Upper lobe of left lung (tissue), 6 donors: ENCODE measurements around the gene AKAP14. TPM values are rescaled to one million over a fixed set of nuclear protein-coding genes. Genes with fewer than 3 reads are reported as not detected.
"Not testable (repeated sequence)": the region's sequence is repeated elsewhere in the genome, so short reads cannot be mapped to it uniquely, and the experiment has no call there.

Experiments used
- ATAC-seq, 2 donors: fragments of 200-7000 bp; cut with Tn5 transposase; one replicate each; pipeline ENCODE4 v1.9.1; 2022; ENCODE audit warnings: mild to moderate bottlenecking in 2 of 2, moderate library complexity in 2 of 2; ENCODE audit not compliant: low FRiP score in 2 of 2
- DNase-seq, 2 donors: peaks; one replicate each; pipeline ENCODE4 v3.0.0-alpha.2; 2019 to 2020
- H3K27ac ChIP-seq, 4 donors: fragments of 200-600 bp; sonication (generic); one replicate each; pipeline ENCODE4 v1.5.1; 2016 to 2019
- H3K27me3 ChIP-seq, 4 donors: fragments of 200-600 bp; sonication (generic); one replicate each; pipeline ENCODE4 v1.5.1; 2017 to 2019
- H3K36me3 ChIP-seq, 4 donors: fragments of 200-600 bp; sonication (generic); one replicate each; pipeline ENCODE4 v1.5.1; 2016 to 2019
- H3K4me1 ChIP-seq, 4 donors: fragments of 200-600 bp; sonication (generic); one replicate each; pipeline ENCODE4 v1.5.1; 2018 to 2019
- H3K4me3 ChIP-seq, 4 donors: fragments of 200-600 bp; sonication (generic); one replicate each; pipeline ENCODE4 v1.5.1; 2017 to 2019; ENCODE audit warnings: mild to moderate bottlenecking in 2 of 4, moderate library complexity in 1 of 4
- H3K9me3 ChIP-seq, 4 donors: fragments of 200-600 bp; sonication (generic); one replicate each; pipeline ENCODE4 v1.5.1; 2018 to 2019
- CTCF ChIP-seq, 6 experiments: fragments of 450-650 bp in 4 of 6; fragments of 200-600 bp in 2 of 6; sonication (generic) in 2 of 6; IDR thresholded peaks; one replicate each; pipeline ENCODE4 v1.5.1; 2016 to 2019; ENCODE audit warnings: antibody characterized with exemption in 6 of 6
- EP300 ChIP-seq, 4 donors: sonication (generic); formaldehyde crosslinking; IDR thresholded peaks; one replicate each; pipeline ENCODE4 v1.5.1; 2017; ENCODE audit warnings: antibody characterized with exemption in 4 of 4, control low read depth in 2 of 4
- POLR2A ChIP-seq, 4 donors: fragments of 450-650 bp; IDR thresholded peaks; one replicate each; pipeline ENCODE4 v1.5.1; 2016 to 2017; ENCODE audit warnings: antibody characterized with exemption in 4 of 4, mild to moderate bottlenecking in 2 of 4
- POLR2AphosphoS5 ChIP-seq, 2 donors: sonication (generic); formaldehyde crosslinking; IDR thresholded peaks; one replicate each; pipeline ENCODE4 v1.5.1; 2017; ENCODE audit warnings: antibody characterized with exemption in 2 of 2
- WGBS, 2 donors: methylation state at CpG; one replicate each; pipeline ENCODE4 v1.1.5; 2017 to 2018; 5-methylcytosine and 5-hydroxymethylcytosine counted together
- total RNA-seq, 6 donors: library from RNA; depleted of rRNA in 4 of 6; stranded (reverse); fragments of >200 nt in 4 of 6; gene quantifications; one replicate each; pipeline versions ENCODE4 v1.1.0 to v1.2.1, GENCODE V29; 2016 to 2021
- donor health status: DM: no; HTN: no; CAD: no; lungs with moderate emphysema.
- donor health status: DM: no; HTN: yes; CAD: no; lungs with severe emphysema.

Gene AKAP14
- total RNA-seq, 6 donors from 2014 or later: 0.31 to 13.5 (median 3.0) TPM; not detected in 1

- H3K27me3 ChIP-seq: no peaks in the 10 kb centered on the region
- DNase-seq (no peak), ATAC-seq (no peak)
- H3K9me3 ChIP-seq: no peaks in the 10 kb centered on the region
- H3K36me3 ChIP-seq: no peaks in the 10 kb centered on the region
- no peak overlapping the region for H3K4me3 ChIP-seq
- no peaks in the 10 kb centered on the region for H3K4me1 ChIP-seq
- no peak overlapping the region for H3K27ac ChIP-seq
- TF ChIP-seq EP300 (IDR thresholded peaks at IDR 0.05) (no peak), POLR2A (IDR thresholded peaks at IDR 0.05) (no peak), CTCF (IDR thresholded peaks at IDR 0.05) (no peak), POLR2AphosphoS5 (IDR thresholded peaks at IDR 0.05) (no peak)
Measured at GRCh38 chrX:119960625-119961024, 64.9 kb downstream of the AKAP14 start.

- not testable (repeated sequence) for DNase-seq
Measured at GRCh38 chrX:119966837-119967236, 71.1 kb downstream of the AKAP14 start.

More at GRCh38 chrX:119966837-119967236, 71.1 kb downstream of the AKAP14 start:
- WGBS, 2 donors: 83% methylated on average over 1 of the region's 1 CpG
- not testable (repeated sequence) for H3K36me3 ChIP-seq, H3K4me1 ChIP-seq, H3K9me3 ChIP-seq, H3K27ac ChIP-seq, H3K4me3 ChIP-seq, ATAC-seq, H3K27me3 ChIP-seq

Other genes with a start within 250 kb of the AKAP14 start
- 10 to 100 TPM; 12.3 to 27.2 (median 21.4) TPM for gene SEPTIN6, start 202.7 kb upstream of the AKAP14 start, total RNA-seq
- 10 to 100 TPM in 1 of 6 donors, 1 to 10 TPM in 5; 3.2 to 11.6 (median 4.1) TPM for gene SOWAHD, start 137.3 kb upstream of the AKAP14 start, total RNA-seq
- gene RPL39, start 104.3 kb upstream of the AKAP14 start, total RNA-seq: 1,000 to 10,000 TPM in 4 of 6 donors, 100 to 1,000 TPM in 2; 332 to 2,261 (median 1,214) TPM
- gene UPF3B, start 42.9 kb upstream of the AKAP14 start, total RNA-seq: 10 to 100 TPM in 2 of 6 donors, 1 to 10 TPM in 4; 3.5 to 14.7 (median 7.4) TPM
- gene RNF113A, start 24.2 kb upstream of the AKAP14 start, total RNA-seq: 10 to 100 TPM in 5 of 6 donors, 1 to 10 TPM in 1; 3.1 to 15.2 (median 13.3) TPM
- gene NDUFA1, start 24.1 kb upstream of the AKAP14 start, total RNA-seq: 10 to 100 TPM; 32.5 to 76.7 (median 47.5) TPM
- 10 to 100 TPM in 1 of 6 donors, 1 to 10 TPM in 5; 5.8 to 14.7 (median 7.7) TPM for gene NKAP, start 47.9 kb downstream of the AKAP14 start, total RNA-seq
- gene RHOXF2B, start 181.8 kb downstream of the AKAP14 start, total RNA-seq: not detected
- gene RHOXF1, start 220.0 kb downstream of the AKAP14 start, total RNA-seq: 1 to 10 TPM in 2 of 6 donors, under 1 TPM in 2, not detected in 2; 0.47 to 3.1 (median 1.5) TPM